Measurements from ENCODE around the gene ACSL3.
"Not testable (repeated sequence)": the region's sequence is repeated elsewhere in the genome, so short reads cannot be mapped to it uniquely, and the experiment has no call there.

Gene ACSL3

DNA sequence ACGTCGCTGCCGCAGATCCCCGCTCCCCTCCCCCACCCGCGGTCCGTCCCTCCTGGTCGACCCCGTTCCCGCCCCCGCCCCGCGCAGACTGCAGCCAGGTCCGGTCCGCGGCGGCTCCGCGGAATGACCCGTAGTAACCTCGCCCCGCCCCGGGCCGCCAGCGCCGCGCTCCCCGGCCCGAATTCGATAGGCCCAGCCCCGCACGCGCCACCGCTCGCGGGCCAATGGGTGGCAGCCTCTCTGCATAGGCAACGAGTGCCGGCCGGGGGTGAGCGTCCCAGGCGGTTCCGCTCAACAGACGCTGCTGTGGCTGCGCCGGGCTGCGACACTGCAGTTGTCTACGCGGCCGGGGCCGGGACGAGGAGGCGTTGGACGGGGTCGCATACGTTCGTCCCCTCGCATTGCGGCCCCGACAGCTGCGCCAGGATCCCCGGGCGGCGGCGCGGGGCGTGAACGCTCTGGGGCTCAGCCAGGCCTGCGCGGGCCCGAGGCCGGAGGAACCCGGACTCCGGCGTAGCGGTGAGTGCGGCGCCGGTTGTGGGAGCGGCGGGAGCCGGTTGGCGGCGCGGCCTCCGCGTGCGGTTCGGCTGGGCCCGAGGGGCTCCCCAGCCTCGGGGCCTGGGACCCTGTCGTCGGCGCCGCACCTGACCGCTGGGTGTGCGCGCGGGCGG lies at the start of gene ACSL3:
TSS of gene ACSL3 (plus strand) at position 297 of the 671 bp plus-strand sequence. CDS start 47,737 bp downstream, outside the sequence.
- peak; percentile 90 for DNase-seq

DNA sequence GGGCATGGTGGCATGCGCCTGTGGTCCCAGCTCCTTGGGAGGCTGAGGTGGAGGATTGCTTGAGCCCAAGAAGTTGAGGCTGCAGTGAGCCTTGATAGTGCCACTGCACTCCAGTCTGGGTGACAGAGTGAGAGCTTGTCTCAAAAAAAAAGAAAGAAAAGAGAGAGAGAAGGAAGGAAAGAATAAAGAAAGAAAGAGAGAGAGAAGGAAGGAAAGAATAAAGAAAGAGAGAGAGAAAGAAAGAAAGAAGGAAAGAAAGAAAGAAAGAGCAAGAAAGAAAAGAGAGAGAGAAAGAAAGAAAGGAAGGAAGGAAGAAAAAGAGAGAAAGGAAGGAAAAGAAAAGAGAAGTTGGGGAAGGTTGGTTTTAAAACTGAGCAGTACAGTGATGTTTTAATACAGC lies 49.0 kb upstream of the ACSL3 start:
- DNase-seq, result no peak

DNA sequence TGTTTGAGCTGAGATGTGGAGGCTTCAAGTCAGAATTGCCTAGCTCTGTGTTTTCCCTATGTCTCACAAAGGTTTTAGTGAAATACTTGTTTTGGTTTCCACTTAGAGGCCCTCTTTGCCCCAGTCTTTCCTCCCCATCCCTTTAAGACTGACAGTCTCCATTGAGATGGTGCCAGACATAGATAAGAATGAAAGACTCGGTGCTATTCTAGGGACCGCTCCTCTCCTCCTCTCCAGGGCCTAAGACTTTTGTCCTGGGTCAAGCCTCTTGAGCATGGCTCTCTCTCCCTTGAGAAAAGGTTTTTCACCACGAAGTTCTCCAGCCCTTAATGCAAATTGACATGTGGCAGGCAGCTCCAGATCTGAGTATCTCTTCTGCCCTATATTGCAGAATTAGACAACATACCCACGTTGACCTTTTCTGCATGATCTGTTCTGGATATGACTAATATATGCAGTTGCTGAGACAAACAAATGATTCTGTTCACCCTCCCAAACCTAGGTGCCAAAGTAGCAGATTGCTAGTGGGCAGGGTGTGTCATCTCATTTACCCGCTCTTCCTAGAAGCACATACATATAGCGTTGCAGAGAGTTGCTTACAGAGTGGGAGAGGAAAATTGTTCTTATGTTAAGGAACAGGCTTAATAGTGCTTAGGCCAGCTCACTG lies 47.5 kb upstream of the ACSL3 start:
- no peak for DNase-seq

DNA sequence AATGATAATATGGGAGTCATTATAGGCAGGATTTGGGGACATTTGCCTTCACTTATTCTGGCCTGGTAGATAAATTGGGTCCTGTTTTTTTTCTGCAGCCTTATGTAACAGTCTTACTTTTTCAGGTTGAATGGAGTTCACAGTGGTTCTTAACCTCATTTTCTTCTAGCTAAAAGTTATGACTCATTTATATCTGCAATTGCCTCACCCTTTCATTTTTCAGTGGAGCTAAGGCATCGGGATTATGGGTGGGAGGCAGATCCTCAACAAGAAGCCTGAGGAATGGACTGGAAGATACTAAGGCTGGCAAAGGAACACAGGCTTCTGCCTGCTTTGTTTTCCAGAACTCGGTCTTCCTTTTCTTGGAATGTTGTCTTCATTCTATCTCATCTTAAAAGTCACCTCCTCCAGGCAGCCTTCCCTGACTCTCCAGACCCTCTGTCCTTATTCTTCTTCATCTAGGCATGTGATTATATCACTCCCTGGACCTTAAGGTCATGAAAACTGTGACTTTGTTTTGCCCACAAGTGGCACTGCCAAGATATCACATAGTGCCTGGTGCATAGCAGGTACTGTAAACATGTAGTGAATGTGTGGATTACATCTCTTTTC lies 41.0 kb upstream of the ACSL3 start:
- no peak for DNase-seq

DNA sequence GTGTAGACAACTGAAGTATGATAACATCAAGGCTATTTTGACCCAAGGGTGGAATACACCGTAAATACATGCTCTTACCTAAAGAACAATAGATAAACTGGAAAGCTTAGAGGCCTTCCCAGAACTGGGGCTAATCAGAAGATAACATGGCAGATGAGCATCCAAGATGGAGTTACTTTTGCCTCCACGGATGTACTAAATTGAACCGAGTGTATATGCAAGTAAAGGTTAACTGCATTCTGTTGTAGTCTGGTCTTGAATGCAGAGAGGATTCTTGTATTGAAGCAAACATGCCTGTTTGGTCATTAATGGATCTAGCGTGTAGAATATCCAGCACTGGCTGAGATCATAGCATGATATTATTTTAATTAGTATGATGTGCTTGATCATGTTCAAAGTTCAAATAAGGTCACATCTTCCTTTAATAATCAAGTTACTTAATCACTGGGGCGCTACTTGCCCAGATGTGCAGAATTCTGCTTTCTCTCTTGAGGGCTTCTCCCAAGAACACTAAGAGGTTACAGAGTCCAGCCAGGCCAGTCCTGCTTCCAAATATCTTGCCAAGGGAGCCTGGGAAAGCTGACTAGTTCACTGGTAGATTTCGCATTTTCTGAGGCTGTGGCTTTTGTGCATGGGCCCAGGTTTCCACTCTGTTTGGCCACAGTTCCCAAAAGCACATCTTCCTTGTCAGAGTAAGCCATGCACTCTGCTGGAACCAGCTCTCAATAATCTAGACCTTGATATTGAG lies 37.5 kb upstream of the ACSL3 start:
- DNase-seq, result no peak

DNA sequence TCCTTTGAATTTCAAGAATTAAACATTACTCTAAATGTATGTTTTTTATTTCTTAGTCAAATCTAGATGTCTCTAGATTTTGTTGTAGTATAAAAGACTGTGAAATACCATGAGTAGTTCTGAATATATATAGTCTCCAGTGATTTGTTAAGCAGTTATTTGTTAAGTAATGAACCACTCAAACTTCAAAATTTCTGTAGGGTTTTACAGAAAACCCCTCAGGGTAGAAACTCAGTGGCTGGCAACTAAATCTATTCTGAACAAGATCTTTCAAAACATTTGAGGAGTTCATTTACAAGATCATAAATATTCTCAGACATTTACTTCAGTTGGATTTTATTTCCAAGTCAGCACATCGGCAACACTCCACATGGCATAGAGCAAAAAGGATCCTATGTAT lies 35.8 kb upstream of the ACSL3 start:
- no peak for DNase-seq

DNA sequence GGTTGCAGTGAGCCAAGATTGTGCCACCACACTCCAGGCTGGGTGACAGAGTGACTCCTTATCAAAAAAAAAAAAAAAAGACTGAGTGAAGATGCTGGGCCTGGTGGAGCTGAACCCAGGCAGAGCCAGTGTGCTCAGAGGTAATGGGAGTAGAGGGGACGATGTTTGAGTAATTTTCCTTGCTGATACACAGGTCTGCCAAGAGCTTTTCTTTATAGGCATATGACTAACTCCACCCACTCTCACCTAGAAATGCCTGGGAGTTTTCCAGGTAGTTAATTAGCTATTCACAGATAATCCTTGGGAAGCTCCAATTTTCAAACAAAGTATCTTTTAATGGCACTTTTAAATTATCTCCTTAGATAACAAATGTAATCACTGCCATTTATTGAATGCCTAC lies 33.4 kb upstream of the ACSL3 start:
- no peak for DNase-seq

DNA sequence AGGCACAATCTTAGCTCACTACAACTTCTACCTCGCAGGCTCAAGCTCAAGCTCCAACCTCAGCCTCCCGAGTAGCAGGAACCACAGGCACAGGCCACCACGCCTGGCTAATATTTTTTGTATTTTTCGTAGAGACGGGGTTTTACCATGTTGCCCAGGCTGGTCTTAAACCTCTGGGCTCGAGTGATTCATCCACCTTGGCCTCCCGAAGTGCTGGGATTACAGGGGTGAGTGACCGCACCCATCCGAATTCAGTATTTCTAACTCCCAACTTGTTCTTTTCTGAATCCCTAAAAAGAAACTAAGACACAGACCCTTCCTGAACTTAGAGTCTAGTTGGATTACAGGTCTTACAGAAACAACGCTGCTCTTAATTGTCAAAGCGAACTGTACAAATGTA lies 32.3 kb upstream of the ACSL3 start:
- no peak for DNase-seq

DNA sequence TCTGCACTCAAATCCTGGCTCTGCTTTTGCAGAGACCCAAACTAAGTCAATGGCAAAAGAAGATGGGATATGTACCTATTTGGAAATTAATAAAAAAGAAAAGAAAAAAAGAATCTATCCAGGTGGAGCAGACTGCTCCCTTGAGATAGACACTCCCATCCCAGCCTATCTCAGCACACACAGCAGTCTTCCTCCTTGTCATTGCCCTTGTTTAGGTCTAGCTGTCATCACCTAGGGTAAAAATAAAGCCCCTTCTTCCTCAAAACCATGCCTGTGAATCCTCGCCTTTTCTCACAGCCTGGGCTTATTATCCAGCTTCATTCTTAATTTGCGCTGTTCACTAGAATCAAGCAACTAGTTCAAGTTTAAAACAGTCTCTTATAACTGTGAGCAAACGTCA lies 30.7 kb upstream of the ACSL3 start:
- DNase-seq, result no peak

DNA sequence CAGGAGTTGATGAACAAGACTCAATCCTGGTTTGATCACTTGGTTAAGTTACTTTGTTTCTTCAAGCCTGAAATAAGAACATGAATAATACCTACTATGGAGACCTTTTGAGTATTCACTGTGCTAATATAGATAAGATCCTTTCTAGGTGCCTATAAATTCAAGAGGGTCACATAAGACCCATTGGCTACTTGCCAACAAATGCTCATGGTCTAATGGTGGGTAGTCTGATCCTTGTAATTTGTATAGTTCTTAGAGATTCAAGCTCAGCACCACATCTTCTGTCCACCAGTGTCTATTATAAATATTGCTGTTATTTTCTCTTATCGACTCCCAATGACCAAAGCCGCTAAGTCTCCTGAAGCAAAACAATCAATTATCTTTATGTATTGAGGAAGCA lies 27.4 kb upstream of the ACSL3 start:
- no peak for DNase-seq

DNA sequence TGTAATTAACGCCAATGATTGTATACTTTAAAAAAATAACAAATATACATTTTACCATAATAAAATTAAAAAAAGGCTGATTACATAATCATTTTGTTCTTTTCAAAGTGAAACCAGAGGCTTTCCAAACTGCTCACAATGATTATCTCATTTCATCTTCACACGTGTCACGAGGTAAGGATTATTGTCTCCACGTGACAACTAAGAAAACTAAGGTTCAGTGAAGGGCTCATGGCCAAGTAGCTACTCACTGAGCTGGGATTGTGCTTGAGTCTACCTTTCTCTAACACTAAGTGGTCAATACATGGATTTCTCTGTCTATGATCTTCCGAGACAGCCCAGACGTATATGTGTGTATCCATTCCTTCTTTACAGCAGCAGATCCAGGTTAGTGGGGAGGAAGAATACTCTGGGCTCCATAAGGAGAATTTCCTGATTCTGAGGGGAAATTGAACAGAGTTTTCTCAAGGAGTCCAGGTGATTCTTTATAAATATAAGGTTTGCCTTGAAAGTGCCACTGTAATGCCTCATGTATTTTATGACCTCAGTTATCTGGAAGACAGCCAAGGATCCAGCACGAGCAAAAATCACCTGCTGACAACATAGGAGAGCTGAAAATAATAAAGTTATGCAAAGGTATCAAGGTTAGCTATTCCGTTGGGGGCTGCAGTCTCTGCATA lies 25.6 kb upstream of the ACSL3 start:
- DNase-seq, result peak; percentile 48

DNA sequence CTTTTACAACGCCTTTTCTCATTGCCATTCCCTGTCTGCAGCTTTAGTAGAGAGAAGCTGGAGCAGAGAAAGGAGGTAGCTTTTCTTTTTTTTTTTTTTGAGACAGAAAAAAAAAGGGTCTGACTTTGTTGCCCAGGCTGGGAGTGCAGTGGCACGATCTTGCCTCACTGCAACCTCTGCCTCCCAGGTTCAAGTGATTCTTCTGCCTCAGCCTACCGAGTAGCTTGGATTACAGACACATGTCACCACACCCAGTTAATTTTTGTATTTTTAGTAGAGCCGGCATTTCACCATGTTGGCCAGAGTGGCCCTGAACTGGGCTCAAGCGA lies 25.0 kb upstream of the ACSL3 start:
- DNase-seq, result no peak

DNA sequence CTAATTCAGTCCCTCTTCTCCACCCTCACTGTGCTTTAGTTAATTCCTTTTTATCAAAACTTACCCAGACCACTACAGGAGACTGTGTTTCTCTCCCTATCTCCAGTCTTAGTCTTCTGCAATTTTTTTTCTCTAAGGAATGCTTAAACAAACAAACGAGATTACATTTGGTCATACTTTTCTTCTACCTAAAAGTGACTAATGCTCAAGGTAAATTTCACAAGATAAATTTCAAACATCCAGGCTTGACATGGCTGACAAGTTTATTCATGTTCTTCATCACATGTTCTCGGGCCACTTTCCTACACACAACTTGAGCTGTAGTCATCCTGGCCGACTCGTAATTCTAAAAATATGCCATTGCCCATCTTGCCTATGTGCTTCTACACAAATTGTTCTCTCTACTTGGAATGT lies 23.2 kb upstream of the ACSL3 start:
- DNase-seq, result no peak

DNA sequence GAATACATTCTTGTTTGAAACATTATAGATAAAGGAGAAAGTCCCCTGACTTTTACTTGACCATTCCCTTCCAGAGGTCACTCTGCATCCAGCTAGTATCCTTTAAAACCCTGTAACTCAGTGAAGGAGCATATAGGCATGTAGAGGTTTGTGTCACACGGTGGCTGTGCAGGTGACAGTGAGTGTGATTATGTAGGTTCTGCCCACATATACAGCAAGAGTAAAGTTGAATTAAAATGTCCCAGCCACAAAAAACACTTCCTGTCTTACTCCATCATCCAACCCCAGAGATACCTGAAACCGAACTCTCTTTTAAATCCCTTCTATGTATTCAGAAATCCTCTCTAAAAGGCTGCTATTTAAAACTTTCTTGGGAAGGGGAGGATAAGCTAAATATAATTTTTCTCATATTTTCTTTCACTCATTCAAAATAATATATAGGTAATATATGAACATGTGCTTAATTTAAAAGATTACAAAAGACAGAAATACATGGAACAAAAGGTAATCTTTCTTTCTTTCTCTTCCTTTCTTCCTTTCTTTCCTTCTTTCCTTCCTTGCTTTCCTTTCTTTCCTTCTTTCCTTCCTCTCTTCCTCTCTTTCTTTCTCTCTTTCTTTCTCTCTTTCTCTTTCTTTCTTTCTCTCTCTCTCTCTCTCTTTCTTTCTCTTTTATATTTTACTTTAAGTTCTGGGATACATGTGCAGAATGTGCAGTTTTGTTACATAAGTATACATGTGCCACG lies 20.6 kb upstream of the ACSL3 start:
- no peak for DNase-seq

DNA sequence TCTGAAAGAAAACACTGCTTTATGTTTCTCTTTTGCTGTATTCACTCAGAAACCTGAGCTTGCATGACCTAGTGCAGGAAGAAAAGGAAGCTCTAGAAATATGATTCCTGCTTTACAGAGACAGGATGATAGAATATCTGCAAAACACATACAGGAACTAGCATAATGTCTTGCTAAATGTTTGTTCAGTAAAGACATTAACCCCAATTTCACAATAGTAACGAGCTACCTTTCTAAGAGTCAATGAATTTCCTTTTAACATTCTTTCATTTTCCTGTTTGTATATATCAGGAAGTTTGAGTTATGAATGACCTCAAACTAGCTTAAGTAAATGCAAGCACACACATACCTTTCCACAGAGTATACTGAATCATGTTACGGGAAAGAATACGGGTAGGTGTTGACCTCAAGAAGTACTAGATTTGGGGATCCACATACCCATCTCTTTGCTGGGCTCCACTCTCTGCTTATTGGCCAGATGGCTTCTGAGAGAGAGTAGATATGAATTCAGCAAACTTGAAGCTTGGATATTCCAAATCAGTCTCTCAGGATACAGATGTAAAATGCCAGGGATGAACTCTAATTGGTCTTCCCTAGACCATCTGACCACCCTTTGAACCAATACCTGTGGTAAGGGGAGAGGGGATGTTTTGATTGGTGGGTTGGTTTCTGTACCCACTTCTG lies 18.2 kb upstream of the ACSL3 start:
- peak; percentile 68 for DNase-seq

DNA sequence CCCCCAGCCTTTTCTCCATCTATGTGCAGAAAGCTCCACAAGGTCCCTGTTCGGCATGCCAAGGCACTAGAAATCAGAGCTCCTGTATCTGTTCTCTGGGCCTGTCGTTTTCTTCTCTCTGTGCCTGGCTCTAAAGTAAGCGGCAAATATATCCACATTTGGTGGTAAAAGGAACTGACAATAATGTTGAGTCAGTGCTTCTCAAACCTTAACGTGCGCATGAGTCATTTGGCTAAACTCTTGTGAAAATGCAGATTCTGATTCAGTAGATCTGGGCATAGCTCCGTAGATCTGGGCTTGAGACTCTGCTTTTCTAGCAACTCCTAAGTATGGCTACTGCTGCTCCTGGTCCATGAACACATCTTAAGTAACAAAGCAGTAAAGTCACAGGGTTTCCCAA lies 16.5 kb upstream of the ACSL3 start:
- no peak for DNase-seq

DNA sequence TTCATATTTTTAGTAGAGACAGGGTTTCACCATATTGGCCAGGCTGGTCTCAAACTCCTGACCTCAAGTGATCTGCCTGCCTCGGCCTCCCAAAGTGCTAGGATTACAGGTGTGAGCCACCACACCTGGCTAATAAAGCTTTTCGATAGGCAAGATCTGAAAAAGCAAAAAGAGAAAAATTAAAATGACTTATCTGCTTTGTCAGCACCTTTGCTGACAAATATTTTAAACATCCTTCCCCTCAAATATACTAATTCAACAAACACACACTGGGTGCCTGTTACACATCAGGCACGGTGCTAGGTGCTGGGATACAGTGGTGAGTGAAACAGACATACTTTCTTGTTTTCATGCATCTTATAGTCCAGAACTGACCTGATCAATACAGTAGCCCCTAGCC lies 15.5 kb upstream of the ACSL3 start:
- not testable (repeated sequence) for DNase-seq

DNA sequence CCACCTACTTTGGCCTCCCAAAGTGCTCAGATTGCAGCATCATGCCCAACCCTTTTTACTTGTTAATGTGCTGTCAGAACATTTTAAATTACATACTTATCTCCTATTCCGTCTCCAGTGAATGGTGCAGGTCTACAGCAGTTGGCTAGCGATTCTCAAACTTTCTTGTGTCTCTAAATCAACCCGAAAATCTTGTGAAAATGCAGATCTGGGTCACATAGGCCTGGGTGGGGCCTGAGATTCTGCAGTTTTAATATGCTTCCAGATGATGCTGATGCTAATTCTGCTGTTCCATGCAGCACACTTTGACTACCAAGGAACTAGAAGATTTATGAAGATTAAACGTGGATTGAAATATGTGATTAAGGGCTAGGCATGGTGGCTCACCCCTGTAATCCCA lies 14.8 kb upstream of the ACSL3 start:
- DNase-seq, result no peak

DNA sequence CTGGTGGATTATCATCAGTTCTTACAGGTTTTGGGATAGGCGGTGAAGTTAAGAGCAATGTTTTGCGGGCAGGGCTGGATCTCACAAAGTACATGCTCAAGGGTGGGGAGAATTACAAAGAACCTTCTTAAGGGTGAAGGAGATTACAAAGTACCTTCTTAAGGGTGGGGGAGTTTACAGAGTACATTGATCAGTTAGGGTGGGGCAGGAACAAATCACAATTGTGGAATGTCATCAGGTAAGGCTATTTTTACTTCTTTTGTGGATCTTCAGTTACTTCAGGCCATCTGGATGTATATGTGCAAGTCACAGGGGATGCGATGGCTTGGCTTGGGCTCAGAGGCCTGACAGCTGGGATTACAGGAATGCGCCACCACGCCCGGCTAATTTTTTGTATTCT lies 12.8 kb upstream of the ACSL3 start:
- not testable (repeated sequence) for DNase-seq

DNA sequence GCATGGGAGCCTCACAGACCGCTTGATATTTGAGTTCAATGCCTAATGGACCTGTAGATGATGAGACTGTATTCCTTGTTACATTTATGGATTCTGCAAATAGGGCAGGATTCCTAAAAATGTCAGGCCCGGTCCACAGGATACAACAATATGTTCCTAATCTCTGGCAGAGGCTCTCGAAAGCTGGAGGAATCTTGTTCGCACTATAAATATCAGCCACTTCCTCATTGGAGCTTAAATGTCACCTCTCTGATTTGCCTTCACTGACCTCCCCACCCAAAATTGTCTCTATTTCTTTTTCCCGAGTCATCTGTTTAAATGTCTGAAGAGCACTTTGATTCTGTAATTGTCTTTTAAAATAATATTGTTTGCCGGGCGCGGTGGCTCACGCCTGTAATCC lies 12.0 kb upstream of the ACSL3 start:
- no peak for DNase-seq

DNA sequence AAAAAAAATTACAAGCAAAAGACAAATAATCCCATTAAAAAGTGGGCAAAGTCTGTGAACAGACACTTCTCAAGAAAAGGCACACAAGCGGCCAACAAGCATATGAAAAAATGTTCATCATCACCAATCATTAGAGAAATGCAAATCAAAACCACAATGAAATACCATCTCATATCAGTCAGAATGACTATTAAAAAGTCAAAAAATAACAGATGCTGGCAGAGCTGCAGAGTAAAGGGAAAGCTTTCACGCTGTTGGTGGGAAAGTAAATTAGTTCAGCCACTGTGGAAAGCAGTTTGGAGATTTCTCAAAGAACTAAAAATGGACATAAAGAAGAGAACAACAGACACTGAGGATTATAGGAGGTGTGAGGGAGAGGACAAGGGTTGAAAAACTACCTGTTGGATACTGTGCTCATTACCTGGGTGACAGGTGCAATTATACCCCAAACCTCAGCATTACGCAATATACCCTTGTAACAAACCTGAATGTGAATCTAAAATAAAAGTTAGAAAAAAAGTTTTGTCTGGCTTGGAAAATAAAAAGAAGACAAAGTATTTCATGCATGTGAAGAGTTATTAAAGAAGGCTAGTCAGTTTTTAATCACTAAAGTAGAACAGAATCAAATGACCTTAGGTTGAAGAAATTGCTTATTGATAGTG lies 8.7 kb upstream of the ACSL3 start:
- no peak for DNase-seq

All from NCI-H2029 (cell line).